Stimulated activated CD4-positive, alpha-beta T cell treated with anti-CD3 and anti-CD28 coated beads, Interleukin-1b, Interleukin-23, amount 100 ng/mL, for 1 hour (primary cell): ENCODE measurements around the gene ADAMTS12.

Source experiments
- DNase-seq, 2 donors: peaks; one replicate each; pipeline ENCODE4 v3.0.0-alpha.2; 2020; ENCODE audit warnings: low read depth in 2 of 2

Gene ADAMTS12

GRCh38 chr5:33479311-33479710 is 412.5 kb downstream of the ADAMTS12 start:
- no peak for DNase-seq

GRCh38 chr5:33477816-33478215 is 414.0 kb downstream of the ADAMTS12 start:
- DNase-seq: no peak

- no peak for DNase-seq
These were observed 414.8 kb downstream of the ADAMTS12 start for GRCh38 chr5:33476992-33477391.

DNA sequence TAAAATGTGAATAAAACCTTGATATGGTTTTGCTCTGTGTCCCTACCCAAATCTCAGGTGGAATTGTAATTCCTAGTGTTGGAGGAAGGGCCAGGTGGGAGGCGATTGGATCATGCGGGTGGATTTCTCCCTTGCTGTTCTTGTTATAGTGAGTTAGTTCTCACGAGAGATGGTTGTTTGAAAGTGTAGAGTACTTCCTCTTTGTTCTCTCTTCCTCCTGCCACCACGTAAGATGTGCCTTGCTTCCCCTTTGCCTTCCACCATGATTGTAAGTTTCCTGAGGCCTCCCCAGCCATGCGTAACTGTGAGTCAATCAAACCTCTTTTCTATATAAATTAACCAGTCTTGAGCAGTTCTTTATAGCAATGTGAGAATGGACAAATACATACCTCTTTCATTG is 416.1 kb downstream of the ADAMTS12 start:
- no peak for DNase-seq

- no peak for DNase-seq
These were observed 416.8 kb downstream of the ADAMTS12 start for GRCh38 chr5:33474931-33475499.

DNA sequence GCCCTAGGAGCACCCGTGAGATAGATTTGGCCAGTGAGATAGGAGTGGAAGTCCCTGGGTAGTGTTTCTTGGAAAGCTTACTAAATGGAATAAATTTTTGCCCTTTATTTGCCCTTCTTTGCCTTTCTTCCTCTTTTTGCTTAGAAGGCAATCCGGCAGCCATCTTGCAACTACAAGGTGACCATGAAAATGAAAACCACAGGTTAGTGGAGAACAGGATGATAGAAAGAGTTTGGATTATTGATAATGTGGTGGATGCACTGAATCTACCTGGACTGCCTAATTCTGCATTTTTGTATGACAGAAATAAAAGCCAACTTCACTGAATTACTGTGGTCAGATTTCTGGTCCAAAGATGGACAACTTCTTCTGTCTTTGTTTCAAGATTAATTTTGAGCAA is 417.8 kb downstream of the ADAMTS12 start:
- no peak for DNase-seq
